NCI-H226 (cell line): Measurements from ENCODE around the gene DISP2.

ENCODE experiments used
- DNase-seq: peaks from one replicate; pipeline ENCODE4 v3.0.0-alpha.2; 2015

The DISP2 gene

GRCh38 chr15:40397688-40398412 is 39.8 kb downstream of the DISP2 start:
- DNase-seq = no peak

- DNase-seq = no peak
These were observed 40.4 kb downstream of the DISP2 start for GRCh38 chr15:40398413-40398873.

DNA sequence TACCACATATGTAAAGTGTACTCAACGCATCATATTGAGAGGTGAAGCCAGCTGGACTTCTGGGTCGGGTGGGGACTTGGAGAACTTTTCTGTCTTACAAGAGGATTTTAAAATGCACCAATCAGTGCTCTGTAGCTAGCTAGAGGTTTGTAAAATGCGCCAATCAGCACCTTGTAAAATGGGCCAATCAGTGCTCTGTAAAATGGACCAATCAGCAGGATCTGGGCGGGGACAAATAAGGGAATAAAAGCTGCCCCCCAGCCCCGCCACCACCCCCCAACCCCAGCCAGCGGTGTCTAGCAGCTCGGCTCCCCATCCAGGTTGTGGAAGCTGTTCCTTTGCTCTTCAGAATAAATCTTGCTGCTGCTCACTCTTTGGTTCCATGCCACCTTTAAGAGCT is 41.4 kb downstream of the DISP2 start:
- no peak for DNase-seq

GRCh38 chr15:40405501-40406381 is 47.7 kb downstream of the DISP2 start, which contains the start of gene IVD:
Gene IVD (plus strand): TSS chr15:40405795. CDS start chr15:40405828, 33 bp downstream.
- DNase-seq = peak; percentile 87

GRCh38 chr15:40407330-40407990 is 49.4 kb downstream of the DISP2 start:
- DNase-seq = no peak

DNA sequence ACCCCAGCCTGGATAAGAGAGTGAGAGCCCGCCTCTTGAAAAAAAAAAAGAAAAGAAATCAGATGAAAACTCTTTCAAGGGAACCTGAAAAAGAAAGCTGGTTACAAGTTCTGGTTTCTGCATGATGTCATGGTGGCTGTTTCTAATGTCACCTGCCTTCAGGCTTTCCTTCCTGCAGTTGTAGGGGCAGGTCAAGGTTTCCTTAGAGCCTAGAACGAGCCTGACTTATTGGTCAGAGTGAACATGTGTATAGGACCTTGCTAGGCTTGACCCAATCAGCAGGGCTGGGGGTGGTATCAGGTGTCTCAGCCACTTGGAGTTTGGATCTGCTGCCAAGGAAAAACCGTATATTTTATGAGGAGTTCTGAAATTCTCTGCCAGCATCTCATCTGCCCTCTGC is 51.3 kb downstream of the DISP2 start:
- DNase-seq = no peak

DNA sequence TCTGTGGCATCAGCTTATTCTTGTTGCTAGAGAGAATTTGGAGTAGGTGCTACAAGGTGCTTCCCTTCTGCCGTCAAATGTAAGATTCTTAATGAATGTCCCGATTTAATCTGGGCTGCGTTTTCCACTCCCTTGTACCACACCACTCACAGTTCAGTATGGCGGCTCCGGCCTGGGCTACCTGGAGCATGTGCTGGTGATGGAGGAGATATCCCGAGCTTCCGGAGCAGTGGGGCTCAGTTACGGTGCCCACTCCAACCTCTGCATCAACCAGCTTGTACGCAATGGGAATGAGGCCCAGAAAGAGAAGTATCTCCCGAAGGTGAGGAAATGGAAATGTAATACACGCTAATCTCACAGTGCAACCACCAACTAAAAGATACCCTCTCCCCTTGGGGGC is 52.5 kb downstream of the DISP2 start:
- no peak for DNase-seq

DNA sequence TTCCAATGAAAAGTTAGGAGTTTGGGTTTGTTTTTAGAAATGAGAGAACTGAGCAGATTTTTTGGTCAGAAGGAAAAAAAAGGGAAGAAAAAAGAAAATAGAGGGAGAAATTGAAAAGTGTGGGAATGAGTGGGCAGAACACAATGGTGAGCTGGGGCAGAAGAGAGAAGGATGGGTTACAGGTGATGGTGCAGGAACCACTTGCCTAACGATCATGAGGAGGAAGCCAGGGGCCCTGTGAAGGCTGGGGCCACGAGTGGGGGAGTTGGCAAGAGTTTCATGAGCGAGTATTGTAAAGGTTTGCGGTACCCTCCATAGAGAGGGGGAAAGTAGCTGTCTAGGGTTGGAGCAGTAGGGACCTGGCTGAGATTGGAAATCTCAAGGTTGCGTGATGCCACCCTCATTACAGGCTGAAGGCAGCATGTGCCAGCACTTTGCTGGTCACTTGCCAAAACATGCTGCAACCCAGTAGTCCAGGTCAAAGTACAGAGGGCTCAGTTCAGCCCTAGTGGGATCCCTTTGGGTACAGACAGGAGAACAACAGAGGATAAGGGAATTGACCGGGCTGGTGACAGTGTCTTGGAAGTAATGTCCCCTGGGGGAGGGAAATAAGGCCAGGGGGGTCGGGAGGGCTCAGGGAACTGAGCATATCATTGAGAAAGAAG is 54.2 kb downstream of the DISP2 start:
- DNase-seq = no peak

- DNase-seq = no peak
These were observed 55.0 kb downstream of the DISP2 start for GRCh38 chr15:40413036-40413435.

DNA sequence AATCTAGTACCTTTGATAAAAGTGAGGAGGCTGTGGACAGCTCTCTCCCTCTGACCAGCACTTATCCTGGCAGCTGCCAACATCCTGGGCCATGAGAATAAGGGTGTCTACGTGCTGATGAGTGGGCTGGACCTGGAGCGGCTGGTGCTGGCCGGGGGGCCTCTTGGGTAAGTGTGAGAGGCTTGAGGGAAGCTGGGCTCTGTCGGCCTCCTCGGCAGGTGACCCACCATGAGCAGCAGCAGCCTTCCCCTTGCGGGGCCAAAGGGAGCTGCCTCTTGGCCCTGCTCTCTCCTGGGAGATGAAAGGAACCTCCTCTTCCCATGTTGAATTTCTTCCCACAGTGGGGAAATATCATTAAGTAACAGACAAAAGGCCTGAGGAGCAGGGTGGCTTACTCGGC is 56.8 kb downstream of the DISP2 start:
- no peak for DNase-seq

- DNase-seq = no peak
These were observed 57.2 kb downstream of the DISP2 start for GRCh38 chr15:40415226-40415625.

DNA sequence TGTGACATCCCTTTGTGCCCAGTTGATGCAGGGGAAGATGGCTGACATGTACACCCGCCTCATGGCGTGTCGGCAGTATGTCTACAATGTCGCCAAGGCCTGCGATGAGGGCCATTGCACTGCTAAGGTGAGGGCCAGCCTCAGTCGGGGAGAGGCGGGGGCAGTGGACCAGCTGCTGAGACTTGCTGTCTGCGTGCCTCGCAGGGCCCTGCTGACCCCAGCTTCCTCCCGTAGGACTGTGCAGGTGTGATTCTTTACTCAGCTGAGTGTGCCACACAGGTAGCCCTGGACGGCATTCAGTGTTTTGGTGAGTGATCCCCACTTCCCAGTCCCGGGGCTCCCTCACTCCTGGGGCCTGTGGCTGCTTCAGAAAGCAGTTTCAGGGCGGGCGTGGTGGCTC is 58.0 kb downstream of the DISP2 start:
- no peak for DNase-seq

GRCh38 chr15:40418126-40418525 is 60.1 kb downstream of the DISP2 start:
- no peak for DNase-seq

- no peak for DNase-seq
These were observed 62.2 kb downstream of the DISP2 start for GRCh38 chr15:40420071-40420713.

DNA sequence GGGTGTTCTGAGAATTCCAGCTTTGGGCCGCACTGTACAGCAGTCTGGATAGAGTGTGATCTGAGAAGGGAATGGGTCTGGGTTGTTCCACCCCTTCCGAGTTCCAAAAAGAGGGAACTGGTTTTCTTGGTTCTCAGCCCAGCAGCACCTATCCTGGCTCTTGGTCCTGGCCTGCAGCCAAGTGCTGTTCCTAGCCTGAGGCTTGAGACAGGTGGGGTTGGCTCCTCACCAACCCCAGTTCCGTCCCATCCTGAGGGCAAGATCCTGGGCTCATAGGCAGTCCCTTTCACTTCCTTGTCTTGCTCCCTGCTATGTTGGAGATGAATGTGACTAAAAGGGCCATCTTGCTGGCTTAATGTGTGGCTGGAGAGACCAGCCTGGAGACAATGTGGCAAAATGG is 62.8 kb downstream of the DISP2 start:
- DNase-seq = no peak

- DNase-seq = no peak
These were observed 63.5 kb downstream of the DISP2 start for GRCh38 chr15:40421246-40422157.

- no peak for DNase-seq
These were observed 66.6 kb downstream of the DISP2 start for GRCh38 chr15:40424483-40425115.

GRCh38 chr15:40425681-40426080 is 67.7 kb downstream of the DISP2 start:
- DNase-seq = no peak

- DNase-seq = no peak
These were observed 69.2 kb downstream of the DISP2 start for GRCh38 chr15:40427188-40427587.

DNA sequence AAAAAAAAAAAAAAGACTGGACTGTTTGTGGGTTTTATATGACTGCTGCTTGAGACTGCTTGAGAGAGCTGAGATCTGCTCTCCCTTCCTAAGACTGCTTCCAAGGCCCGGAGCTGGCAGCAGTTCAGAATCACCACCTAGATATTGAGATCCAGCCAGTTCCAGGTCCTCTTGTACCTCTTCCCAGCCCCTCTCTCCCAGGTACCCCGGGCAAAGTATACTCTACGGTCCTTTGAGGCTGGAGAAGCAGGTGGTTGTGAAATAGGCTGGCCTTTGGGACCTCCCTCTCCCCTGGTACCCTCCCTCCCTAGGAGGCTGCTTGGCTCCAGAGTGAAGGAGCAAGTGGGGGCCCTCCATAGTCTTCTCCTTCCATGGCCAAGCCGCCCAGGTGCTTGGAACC is 70.2 kb downstream of the DISP2 start:
- no peak for DNase-seq
